Measurements from ENCODE around the gene RADIL.

Gene RADIL

DNA sequence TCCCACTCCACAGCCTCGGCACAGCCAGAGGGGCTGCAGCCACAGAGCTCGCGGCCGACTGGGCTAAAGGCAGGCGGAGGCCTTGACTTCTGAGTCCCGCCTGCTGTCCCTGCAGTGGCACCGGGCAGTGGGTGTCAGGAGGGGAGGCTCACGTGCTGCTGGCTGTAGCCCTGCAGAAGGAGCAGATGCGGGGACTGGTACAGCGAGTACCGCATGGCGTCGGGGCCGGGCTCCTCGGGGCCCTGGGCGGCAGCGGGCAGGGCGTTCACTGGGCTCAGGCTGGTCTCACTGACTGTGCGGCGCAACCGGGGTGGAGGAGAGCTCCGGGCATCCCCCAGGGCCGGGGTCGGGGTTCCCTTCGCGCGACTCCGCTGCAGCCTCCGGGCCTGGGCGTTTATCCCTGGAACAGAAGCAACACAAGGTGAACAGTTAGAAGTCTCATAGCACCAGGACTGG lies 47.3 kb downstream of the RADIL start:
- H3K9me2 ChIP-seq (replicated peaks; ENCODE audit: low read depth, low read length), result no peaks in the 10 kb centered on the region
- H2AFZ ChIP-seq (ENCODE audit: low read length), result no peak overlapping the region
- no peaks in the 10 kb centered on the region for H3K36me3 ChIP-seq (ENCODE audit: insufficient read depth, low read length)
- H4K20me1 ChIP-seq (ENCODE audit: insufficient read depth, low read length, poor library complexity, severe bottlenecking), result no peaks in the 10 kb centered on the region
- H3K4me3 ChIP-seq (ENCODE audit: low read length, poor library complexity, severe bottlenecking), result no peak overlapping the region
- no peak for TF ChIP-seq EZH2phosphoT487 (IDR thresholded peaks at IDR 0.05; ENCODE audit: borderline replicate concordance)
- TF ChIP-seq, protein P1, sequence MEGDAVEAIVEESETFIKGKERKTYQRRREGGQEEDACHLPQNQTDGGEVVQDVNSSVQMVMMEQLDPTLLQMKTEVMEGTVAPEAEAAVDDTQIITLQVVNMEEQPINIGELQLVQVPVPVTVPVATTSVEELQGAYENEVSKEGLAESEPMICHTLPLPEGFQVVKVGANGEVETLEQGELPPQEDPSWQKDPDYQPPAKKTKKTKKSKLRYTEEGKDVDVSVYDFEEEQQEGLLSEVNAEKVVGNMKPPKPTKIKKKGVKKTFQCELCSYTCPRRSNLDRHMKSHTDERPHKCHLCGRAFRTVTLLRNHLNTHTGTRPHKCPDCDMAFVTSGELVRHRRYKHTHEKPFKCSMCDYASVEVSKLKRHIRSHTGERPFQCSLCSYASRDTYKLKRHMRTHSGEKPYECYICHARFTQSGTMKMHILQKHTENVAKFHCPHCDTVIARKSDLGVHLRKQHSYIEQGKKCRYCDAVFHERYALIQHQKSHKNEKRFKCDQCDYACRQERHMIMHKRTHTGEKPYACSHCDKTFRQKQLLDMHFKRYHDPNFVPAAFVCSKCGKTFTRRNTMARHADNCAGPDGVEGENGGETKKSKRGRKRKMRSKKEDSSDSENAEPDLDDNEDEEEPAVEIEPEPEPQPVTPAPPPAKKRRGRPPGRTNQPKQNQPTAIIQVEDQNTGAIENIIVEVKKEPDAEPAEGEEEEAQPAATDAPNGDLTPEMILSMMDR (conservative IDR thresholded peaks at IDR 0.05; ENCODE audit: low read length), result no peak
- H3K9me3 ChIP-seq (ENCODE audit: insufficient read depth, low read depth, low read length), result no peaks in the 10 kb centered on the region
- H3F3A ChIP-seq (ENCODE audit: low read depth), result no peaks in the 10 kb centered on the region
- no peak overlapping the region for H3K4me2 ChIP-seq (ENCODE audit: low read depth, low read length, poor library complexity, severe bottlenecking)
- H3K4me1 ChIP-seq (ENCODE audit: insufficient read depth, low read length, poor library complexity, severe bottlenecking), result no peaks in the 10 kb centered on the region
- H3K27me3 ChIP-seq (ENCODE audit: insufficient read depth, low read length, poor library complexity, severe bottlenecking), result no peaks in the 10 kb centered on the region
- H3K9ac ChIP-seq (ENCODE audit: low read depth, low read length, poor library complexity, severe bottlenecking), result no peak overlapping the region
- no peaks in the 10 kb centered on the region for H3K79me2 ChIP-seq (ENCODE audit: insufficient read depth, low read length)

DNA sequence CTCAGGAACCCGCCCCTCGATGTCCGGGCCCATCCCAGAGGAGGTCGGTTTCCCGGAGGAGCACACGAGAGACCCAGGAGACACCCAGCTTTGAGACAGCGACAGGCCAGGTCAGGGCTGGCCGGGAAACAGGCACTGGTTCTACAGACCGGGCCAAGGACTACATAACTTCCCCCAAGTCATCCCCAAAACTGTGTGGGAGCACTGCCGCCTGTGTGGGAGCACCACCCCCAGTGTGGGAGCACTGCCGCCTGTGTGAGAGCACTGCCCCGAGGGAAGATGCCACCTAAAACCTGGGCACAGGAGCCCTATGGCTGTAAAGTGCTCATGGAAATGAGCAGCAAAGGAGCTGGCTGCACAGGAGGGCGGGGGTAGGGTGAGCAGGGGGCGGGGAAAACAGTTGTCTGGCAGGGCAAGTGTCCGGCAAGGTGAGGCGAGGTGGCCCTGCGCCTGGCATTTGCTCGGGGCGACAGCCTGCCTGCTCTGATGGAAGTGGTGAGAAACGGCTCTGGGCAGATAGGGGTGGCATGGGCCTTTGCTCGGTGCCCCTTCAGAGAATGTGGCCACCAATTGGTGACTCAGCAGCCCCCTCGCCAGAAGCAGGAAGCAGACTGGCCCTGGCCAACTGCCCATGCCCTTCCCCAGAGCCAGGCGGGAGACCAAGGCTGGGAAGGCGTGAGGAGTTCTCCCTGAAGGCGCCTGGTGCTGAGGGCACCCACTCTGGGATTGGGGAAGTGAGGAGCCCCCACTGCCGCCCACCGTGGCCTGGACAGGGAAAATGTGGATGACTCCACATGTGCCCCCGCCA lies 47.9 kb downstream of the RADIL start:
- Histone ChIP-seq H4K20me1 (ENCODE audit: insufficient read depth, low read length, poor library complexity, severe bottlenecking) (no peaks in the 10 kb centered on the region), H3K4me1 (ENCODE audit: insufficient read depth, low read length, poor library complexity, severe bottlenecking) (no peaks in the 10 kb centered on the region), H3K4me3 (ENCODE audit: low read length, poor library complexity, severe bottlenecking) (no peak overlapping the region), H3K4me2 (ENCODE audit: low read depth, low read length, poor library complexity, severe bottlenecking) (no peak overlapping the region), H3F3A (ENCODE audit: low read depth) (no peaks in the 10 kb centered on the region), H3K79me2 (ENCODE audit: insufficient read depth, low read length) (no peaks in the 10 kb centered on the region), H3K36me3 (ENCODE audit: insufficient read depth, low read length) (no peaks in the 10 kb centered on the region), H3K9me3 (ENCODE audit: insufficient read depth, low read depth, low read length) (no peaks in the 10 kb centered on the region), H3K9me2 (replicated peaks; ENCODE audit: low read depth, low read length) (no peaks in the 10 kb centered on the region), H3K27me3 (ENCODE audit: insufficient read depth, low read length, poor library complexity, severe bottlenecking) (no peaks in the 10 kb centered on the region), H3K9ac (ENCODE audit: low read depth, low read length, poor library complexity, severe bottlenecking) (no peak overlapping the region), H2AFZ (ENCODE audit: low read length) (no peak overlapping the region)
- TF ChIP-seq EZH2phosphoT487 (IDR thresholded peaks at IDR 0.05; ENCODE audit: borderline replicate concordance), result no peak
- TF ChIP-seq, protein P1 (conservative IDR thresholded peaks at IDR 0.05; ENCODE audit: low read length), result no peak

DNA sequence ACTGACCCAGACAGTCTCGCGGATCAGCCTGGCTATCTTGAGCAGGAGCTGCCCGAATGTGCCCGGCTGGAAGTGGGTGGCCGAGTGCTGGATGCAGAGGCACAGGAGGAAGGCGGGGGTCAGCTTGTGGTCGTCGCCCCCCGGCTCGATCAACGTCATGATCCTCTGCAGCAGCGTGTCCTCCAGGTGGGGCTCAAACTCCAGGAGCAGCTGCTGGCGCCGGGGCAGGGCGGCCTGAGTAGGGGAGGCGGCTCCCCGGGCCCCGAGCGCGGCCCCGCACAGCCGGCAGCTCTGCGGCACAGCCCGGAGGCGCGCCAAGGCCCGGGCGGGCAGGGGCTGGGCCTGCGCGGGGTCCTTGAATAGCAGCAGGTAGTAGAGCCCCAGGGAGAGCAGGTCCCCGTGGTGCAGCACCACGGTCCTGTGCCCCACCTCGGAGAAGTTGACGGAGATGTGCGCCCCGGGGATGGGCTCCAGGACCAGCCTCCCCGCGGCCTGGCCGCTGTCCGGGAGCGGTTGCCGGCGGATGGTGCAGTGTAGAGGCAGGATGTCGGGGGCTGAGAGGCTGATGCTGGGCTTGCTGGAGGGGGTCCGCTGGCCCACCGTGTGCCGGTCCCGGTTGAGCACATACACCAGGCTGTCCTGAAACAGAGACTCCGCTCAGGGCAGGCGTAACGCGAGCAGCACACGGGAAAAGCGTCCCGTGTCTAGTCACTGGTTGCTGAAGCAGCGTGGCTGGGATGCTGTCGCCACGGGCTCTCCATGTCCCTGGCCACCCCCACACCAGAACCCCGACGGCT lies 48.7 kb downstream of the RADIL start:
- Histone ChIP-seq H3K79me2 (ENCODE audit: insufficient read depth, low read length) (no peaks in the 10 kb centered on the region), H2AFZ (ENCODE audit: low read length) (no peak overlapping the region), H3K9ac (ENCODE audit: low read depth, low read length, poor library complexity, severe bottlenecking) (no peak overlapping the region), H3K9me3 (ENCODE audit: insufficient read depth, low read depth, low read length) (no peaks in the 10 kb centered on the region), H4K20me1 (ENCODE audit: insufficient read depth, low read length, poor library complexity, severe bottlenecking) (no peaks in the 10 kb centered on the region), H3K27me3 (ENCODE audit: insufficient read depth, low read length, poor library complexity, severe bottlenecking) (no peaks in the 10 kb centered on the region), H3K4me2 (ENCODE audit: low read depth, low read length, poor library complexity, severe bottlenecking) (no peak overlapping the region), H3K9me2 (replicated peaks; ENCODE audit: low read depth, low read length) (no peaks in the 10 kb centered on the region), H3K4me3 (ENCODE audit: low read length, poor library complexity, severe bottlenecking) (no peak overlapping the region), H3F3A (ENCODE audit: low read depth) (no peaks in the 10 kb centered on the region), H3K4me1 (ENCODE audit: insufficient read depth, low read length, poor library complexity, severe bottlenecking) (no peaks in the 10 kb centered on the region), H3K36me3 (ENCODE audit: insufficient read depth, low read length) (no peaks in the 10 kb centered on the region)
- TF ChIP-seq EZH2phosphoT487 (IDR thresholded peaks at IDR 0.05; ENCODE audit: borderline replicate concordance), result no peak
- TF ChIP-seq, protein P1 (conservative IDR thresholded peaks at IDR 0.05; ENCODE audit: low read length), result no peak
